Caco-2 (cell line): ENCODE measurements around the gene BORCS6. TPM values are rescaled to one million over a fixed set of nuclear protein-coding genes. Genes with fewer than 3 reads are reported as not detected.

Experiments
- BruUV-seq: library from RNA; stranded (reverse); fragments of 400-500 nt; replicated peaks from 2 replicates; lab custom pipeline; 2021; lab: Mats Ljungman, UMichigan
- CTCF ChIA-PET: fragments of 300-600 bp; sonication (Branson Sonifier 250); formaldehyde crosslinking; loops from one replicate; lab custom pipeline; 2022; ENCODE audit warnings: antibody characterized with exemption; lab: Charles Lee
- POLR2A ChIA-PET: fragments of 300-600 bp; sonication (Branson Sonifier 250); formaldehyde crosslinking; loops from one replicate; lab custom pipeline; 2022; ENCODE audit warnings: antibody characterized with exemption; lab: Charles Lee
- DNase-seq, 2 experiments: peaks; one replicate each; pipeline versions ENCODE4 v3.0.0 to v3.0.0-alpha.2; 2020 to 2022
- H3K27me3 ChIP-seq: replicated peaks from 2 replicates; pipeline ENCODE4 v1.6.0; 2011; ENCODE audit warnings: low read length; ENCODE audit not compliant: control insufficient read depth, insufficient read depth
- H3K36me3 ChIP-seq: 2 replicates; pipeline ENCODE4 v1.5.1; 2011; ENCODE audit warnings: low read length; ENCODE audit not compliant: control insufficient read depth, insufficient read depth
- H3K4me1 ChIP-seq: fragments of 250-450 bp; sonication (Bioruptor Pico); 2 replicates; pipeline ENCODE4 v1.5.1; 2020; ENCODE audit warnings: mild to moderate bottlenecking
- H3K4me3 ChIP-seq: 2 replicates; pipeline ENCODE4 v1.5.1; 2011; ENCODE audit warnings: low read depth, mild to moderate bottlenecking, control low read depth, low read length
- H3K9me3 ChIP-seq: fragments of 250-450 bp; sonication (Bioruptor Pico); 2 replicates; pipeline ENCODE4 v1.5.1; 2020; ENCODE audit warnings: mild to moderate bottlenecking, moderate library complexity
- H3K27ac Mint-ChIP-seq: one replicate; pipeline ENCODE4 v1.8.0; 2022; ENCODE audit warnings: mixed read lengths; ENCODE audit not compliant: unreplicated experiment
- H3K27me3 Mint-ChIP-seq: one replicate; pipeline ENCODE4 v1.8.0; 2022; ENCODE audit warnings: mixed read lengths; ENCODE audit not compliant: insufficient read depth, unreplicated experiment
- H3K36me3 Mint-ChIP-seq: one replicate; pipeline ENCODE4 v1.8.0; 2022; ENCODE audit warnings: mild to moderate bottlenecking, mixed read lengths; ENCODE audit not compliant: insufficient read depth, unreplicated experiment
- H3K4me1 Mint-ChIP-seq: one replicate; pipeline ENCODE4 v1.8.0; 2022; ENCODE audit warnings: low read depth, mixed read lengths; ENCODE audit not compliant: unreplicated experiment
- H3K4me3 Mint-ChIP-seq: one replicate; pipeline ENCODE4 v1.8.0; 2022; ENCODE audit warnings: mild to moderate bottlenecking, moderate library complexity, mixed read lengths; ENCODE audit not compliant: unreplicated experiment
- H3K9me3 Mint-ChIP-seq: one replicate; pipeline ENCODE4 v1.8.0; 2022; ENCODE audit warnings: mixed read lengths; ENCODE audit not compliant: unreplicated experiment
- intact Hi-C: fragments of 100-400 bp; cut with micrococcal nuclease; formaldehyde crosslinking; loops from one replicate; pipeline ENCODE4 v1.10.0; 2022; ENCODE audit not compliant: unreplicated experiment
- total RNA-seq: library from RNA; stranded (reverse); gene quantifications from 2 replicates; pipeline ENCODE4 v1.2.3, GENCODE V29; 2022
- TF ChIP-seq, protein P1 (sequence below), 2 experiments: fragments of 200-600 bp in 1 of 2; IDR thresholded peaks; 1 replicate in 1 of 2; 2 replicates in 1 of 2; pipeline versions ENCODE4 v1.5.1 to v1.8.0; 2011 to 2022; ENCODE audit warnings: antibody characterized with exemption in 1 of 2, control low read depth in 1 of 2, inconsistent platforms in 1 of 2, low read depth in 1 of 2, low read length in 1 of 2, mild to moderate bottlenecking in 1 of 2, moderate library complexity in 1 of 2; ENCODE audit not compliant: insufficient read depth in 1 of 2, severe bottlenecking in 1 of 2, unreplicated experiment in 1 of 2

BORCS6 gene
- total RNA-seq, 1 experiment from 2014 or later = 4.7 TPM

DNA sequence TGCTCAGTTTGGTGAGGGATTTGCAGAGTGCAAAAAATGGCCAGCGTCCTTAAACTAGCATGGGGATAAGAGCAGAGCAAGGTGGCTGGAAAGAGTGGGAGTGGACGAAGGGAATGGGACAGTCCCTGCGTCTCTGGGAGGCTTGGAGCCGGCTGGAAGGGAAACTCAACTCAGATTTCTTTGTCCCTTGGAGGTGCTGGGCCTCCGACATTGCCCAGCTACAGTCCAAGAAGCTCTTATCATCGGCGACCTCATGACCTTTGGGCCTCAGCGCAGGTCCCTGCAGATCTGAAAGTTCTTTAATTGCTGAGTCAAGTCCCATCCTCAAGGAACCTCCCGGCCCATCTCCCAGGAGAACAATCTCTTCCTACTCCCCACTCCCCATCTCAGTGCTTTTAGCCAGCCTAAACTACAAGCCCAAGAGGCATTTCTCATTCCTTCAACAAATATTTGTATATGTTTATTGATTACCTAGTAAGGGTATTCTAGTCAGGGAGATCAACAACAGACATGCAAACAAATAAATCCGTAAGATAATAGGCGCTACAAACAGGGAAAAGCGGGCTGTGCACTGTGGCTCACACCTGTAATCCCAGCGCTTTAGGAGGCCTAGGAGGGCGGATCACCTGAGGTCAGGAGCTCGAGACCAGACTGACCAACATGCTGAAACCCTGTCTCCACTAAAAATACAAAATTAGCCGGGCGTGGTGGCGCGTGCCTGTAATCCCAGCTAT is 12.8 kb downstream of the BORCS6 start:
- Mint-ChIP-seq H3K27me3 (no peaks in the 10 kb centered on the region), H3K4me3 (peak overlapping the region; percentile 89), H3K9me3 (no peaks in the 10 kb centered on the region), H3K36me3 (peaks cover 11% of the 10 kb centered on the region), H3K27ac (peak overlapping the region; percentile 88), H3K4me1 (peaks cover 7% of the 10 kb centered on the region)
- intact Hi-C loops = no loop called here
- Histone ChIP-seq H3K27me3 (no peaks in the 10 kb centered on the region), H3K9me3 (no peaks in the 10 kb centered on the region), H3K4me1 (no peaks in the 10 kb centered on the region), H3K36me3 (no peaks in the 10 kb centered on the region), H3K4me3 (peak overlapping the region; percentile 39)
- no TSS peak for BruUV-seq
- TF ChIP-seq, protein P1, sequence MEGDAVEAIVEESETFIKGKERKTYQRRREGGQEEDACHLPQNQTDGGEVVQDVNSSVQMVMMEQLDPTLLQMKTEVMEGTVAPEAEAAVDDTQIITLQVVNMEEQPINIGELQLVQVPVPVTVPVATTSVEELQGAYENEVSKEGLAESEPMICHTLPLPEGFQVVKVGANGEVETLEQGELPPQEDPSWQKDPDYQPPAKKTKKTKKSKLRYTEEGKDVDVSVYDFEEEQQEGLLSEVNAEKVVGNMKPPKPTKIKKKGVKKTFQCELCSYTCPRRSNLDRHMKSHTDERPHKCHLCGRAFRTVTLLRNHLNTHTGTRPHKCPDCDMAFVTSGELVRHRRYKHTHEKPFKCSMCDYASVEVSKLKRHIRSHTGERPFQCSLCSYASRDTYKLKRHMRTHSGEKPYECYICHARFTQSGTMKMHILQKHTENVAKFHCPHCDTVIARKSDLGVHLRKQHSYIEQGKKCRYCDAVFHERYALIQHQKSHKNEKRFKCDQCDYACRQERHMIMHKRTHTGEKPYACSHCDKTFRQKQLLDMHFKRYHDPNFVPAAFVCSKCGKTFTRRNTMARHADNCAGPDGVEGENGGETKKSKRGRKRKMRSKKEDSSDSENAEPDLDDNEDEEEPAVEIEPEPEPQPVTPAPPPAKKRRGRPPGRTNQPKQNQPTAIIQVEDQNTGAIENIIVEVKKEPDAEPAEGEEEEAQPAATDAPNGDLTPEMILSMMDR (IDR thresholded peaks at IDR 0.05; ENCODE audit: insufficient read depth in 1 of 2, low read depth in 1 of 2, low read length in 1 of 2, severe bottlenecking in 1 of 2, unreplicated experiment in 1 of 2) = no peak
- DNase-seq = peak in 1 of 2 experiments; percentile 47
- ChIA-PET CTCF (interaction anchor here (0.6 to 0.9 kb wide), 2 partner anchors 13 to 101 kb away, joined by 3 to 4 read pairs; partner anchors contain the start of gene BORCS6), POLR2A (interaction anchor here (1.2 kb wide), 1 partner anchor 44 kb away, joined by 9 read pairs; no protein-coding TSS in a partner anchor)

DNA sequence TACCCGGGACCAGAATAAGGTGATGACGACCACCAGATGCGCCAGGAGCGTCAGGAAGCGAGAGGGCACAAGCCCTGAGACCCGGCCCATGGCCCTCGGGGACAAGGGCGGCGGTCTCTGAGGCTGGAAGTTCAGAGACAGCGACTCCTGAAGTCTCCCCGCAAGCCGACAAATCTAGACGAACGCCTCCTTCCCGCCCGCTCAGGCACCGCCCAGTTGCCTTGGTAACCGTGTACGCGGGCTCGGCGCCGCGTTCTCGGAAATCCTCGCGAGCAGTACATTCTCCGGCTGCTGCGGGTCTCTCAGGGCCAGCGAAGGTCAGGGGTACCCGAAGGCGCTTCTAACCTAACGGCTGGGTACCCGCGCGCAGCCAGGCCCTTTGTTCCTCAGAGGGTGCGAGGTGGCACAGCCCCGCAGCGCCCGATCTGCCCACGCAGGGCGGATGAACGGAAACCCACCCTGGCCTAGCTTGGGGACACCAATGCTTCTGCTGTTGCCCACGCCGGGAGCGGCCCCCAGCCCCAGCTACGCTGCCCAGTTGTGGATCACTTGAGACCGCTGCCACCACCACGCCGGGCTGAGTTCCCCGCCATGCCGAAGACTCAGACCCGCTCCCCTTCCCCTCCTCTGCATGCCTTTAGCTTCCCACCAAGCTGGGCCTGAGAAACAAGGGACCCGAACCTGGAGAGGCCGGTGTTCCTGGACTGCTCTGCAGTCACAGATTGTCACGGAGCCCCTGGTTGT is 13.6 kb downstream of the BORCS6 start, which contains the start of gene TMEM107:
TSS of gene TMEM107 (minus strand) at position 184 of the 744 bp plus-strand sequence. CDS start at position 90, 94 bp downstream.
- Mint-ChIP-seq H3K4me3 (peak within 1 kb of the TSS; percentile 89), H3K27ac (peak within 1 kb of the TSS; percentile 88), H3K9me3 (no peaks in the 10 kb centered on the region), H3K27me3 (no peaks in the 10 kb centered on the region), H3K36me3 (peaks cover 11% of the 10 kb centered on the region), H3K4me1 (peaks cover 7% of the 10 kb centered on the region)
- H3K9me3 ChIP-seq = no peaks in the 10 kb centered on the region
- H3K4me3 ChIP-seq = peak within 1 kb of the TSS; percentile 39
- DNase-seq = peak; percentile 80 to 83
- intact Hi-C loops = no loop called here
- ChIA-PET POLR2A (interaction anchor here (1.2 kb wide), 1 partner anchor 45 kb away, joined by 9 read pairs; no protein-coding TSS in a partner anchor), CTCF (interaction anchor here (0.6 to 0.9 kb wide), 2 partner anchors 14 to 100 kb away, joined by 3 to 4 read pairs; partner anchors contain the start of gene BORCS6)
- no TSS peak for BruUV-seq
- TF ChIP-seq, protein P1 (IDR thresholded peaks at IDR 0.05; ENCODE audit: insufficient read depth in 1 of 2, low read depth in 1 of 2, low read length in 1 of 2, severe bottlenecking in 1 of 2, unreplicated experiment in 1 of 2) = no peak
- no peaks in the 10 kb centered on the region for H3K4me1 ChIP-seq
- no peaks in the 10 kb centered on the region for H3K36me3 ChIP-seq
- no peaks in the 10 kb centered on the region for H3K27me3 ChIP-seq

DNA sequence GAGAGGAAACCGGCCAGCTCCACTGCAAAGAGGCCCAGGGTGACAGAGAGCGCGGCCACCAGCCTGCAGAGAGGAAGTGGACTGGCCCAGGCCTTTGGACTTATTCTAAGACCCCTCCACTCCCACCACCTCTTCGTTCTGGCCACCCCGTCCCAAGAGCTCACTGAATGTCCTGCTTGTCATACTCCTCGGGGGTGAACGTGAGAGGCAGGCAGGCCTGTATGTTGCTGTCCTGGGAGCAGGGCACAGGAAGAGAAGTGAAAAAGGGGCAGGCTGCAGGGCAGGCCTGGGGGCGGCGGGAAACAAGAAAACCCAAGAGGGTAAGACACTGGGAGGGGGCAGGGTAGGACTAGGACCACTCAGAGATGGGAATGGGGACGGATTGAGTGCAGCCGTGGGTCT is 14.2 kb downstream of the BORCS6 start:
- Mint-ChIP-seq H3K27me3 (no peaks in the 10 kb centered on the region), H3K4me3 (peak overlapping the region; percentile 89), H3K9me3 (no peaks in the 10 kb centered on the region), H3K36me3 (peaks cover 11% of the 10 kb centered on the region), H3K27ac (peak overlapping the region; percentile 88), H3K4me1 (peaks cover 7% of the 10 kb centered on the region)
- peak overlapping the region; percentile 39 for H3K4me3 ChIP-seq
- no peaks in the 10 kb centered on the region for H3K4me1 ChIP-seq
- no peaks in the 10 kb centered on the region for H3K9me3 ChIP-seq
- TF ChIP-seq, protein P1 (IDR thresholded peaks at IDR 0.05; ENCODE audit: insufficient read depth in 1 of 2, low read depth in 1 of 2, low read length in 1 of 2, severe bottlenecking in 1 of 2, unreplicated experiment in 1 of 2) = no peak
- intact Hi-C loops = no loop called here
- ChIA-PET CTCF (no interaction called here), POLR2A (interaction anchor here (1.2 kb wide), 1 partner anchor 46 kb away, joined by 9 read pairs; no protein-coding TSS in a partner anchor)
- no peaks in the 10 kb centered on the region for H3K36me3 ChIP-seq
- no peak for DNase-seq
- no peaks in the 10 kb centered on the region for H3K27me3 ChIP-seq
- no TSS peak for BruUV-seq
